Measurements from ENCODE around the gene SPON1. TPM values are rescaled to one million over a fixed set of nuclear protein-coding genes. Genes with fewer than 3 reads are reported as not detected.

SPON1 gene
- total RNA-seq, 2 donors from 2014 or later, result 4.8 to 7.3 TPM

DNA sequence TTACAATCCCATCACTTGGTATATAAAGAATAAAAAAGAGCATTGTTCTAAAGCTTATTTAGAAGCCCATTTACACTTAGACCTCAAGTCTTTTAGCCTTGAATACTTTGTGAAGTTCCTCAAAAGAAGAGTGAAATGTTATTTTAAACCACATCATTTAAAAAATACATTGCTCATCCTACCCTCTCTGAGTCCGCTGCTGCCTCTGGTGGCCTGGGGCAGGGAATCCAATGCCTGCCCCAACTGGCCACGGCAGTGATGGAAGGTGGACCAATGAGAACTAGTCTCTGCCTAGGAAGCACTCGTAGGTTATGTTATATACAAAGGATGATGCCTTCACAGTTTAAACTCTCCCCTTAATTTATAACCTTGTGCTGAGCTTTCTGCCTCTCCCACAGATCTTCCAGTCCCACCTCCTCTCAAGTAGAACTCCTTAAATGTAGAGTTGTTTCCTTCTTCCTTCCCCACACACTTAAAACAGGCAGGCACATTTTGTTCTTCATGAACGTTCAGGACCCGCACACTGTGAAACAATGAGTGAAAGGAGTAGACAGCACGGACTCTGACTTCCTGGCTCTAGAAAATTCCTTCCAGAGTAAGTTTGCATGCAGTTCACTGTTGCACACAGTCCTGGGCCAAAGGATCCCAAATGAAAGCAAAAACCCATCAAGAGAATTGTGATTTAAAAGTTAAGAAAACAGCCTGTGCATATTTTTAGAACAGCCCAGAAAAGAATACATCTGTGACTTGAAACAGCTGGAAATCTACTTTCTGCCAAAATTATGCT lies 228.7 kb downstream of the SPON1 start:
- Mint-ChIP-seq H3K27me3 (no peaks in the 10 kb centered on the region), H3K4me1 (no peaks in the 10 kb centered on the region), H3K36me3 (ENCODE audit: low read depth) (peaks cover 7% of the 10 kb centered on the region), H3K4me3 (no peak overlapping the region), H3K27ac (no peak overlapping the region)
- ATAC-seq, result no peak
- no peak for DNase-seq
- H3K9me3 ChIP-seq (ENCODE audit: control insufficient read depth, low read length, poor library complexity, severe bottlenecking), result no peaks in the 10 kb centered on the region

GRCh38 chr11:14193644-14194043 lies 231.1 kb downstream of the SPON1 start:
- Mint-ChIP-seq H3K36me3 (ENCODE audit: low read depth) (peaks cover 3% of the 10 kb centered on the region), H3K27ac (no peak overlapping the region), H3K4me1 (no peaks in the 10 kb centered on the region), H3K27me3 (no peaks in the 10 kb centered on the region), H3K4me3 (no peak overlapping the region)
- ATAC-seq (no peak), DNase-seq (no peak)
- H3K9me3 ChIP-seq (ENCODE audit: control insufficient read depth, low read length, poor library complexity, severe bottlenecking), result no peaks in the 10 kb centered on the region

- peaks cover 10% of the 10 kb centered on the region for H3K4me1 Mint-ChIP-seq
- H3K4me3 Mint-ChIP-seq, result peak overlapping the region; percentile 37
- no peak overlapping the region for H3K27ac Mint-ChIP-seq
- DNase-seq, result no peak
- H3K27me3 Mint-ChIP-seq, result no peaks in the 10 kb centered on the region
- no peaks in the 10 kb centered on the region for H3K9me3 ChIP-seq (ENCODE audit: control insufficient read depth, low read length, poor library complexity, severe bottlenecking)
- no peak for ATAC-seq
- H3K36me3 Mint-ChIP-seq (ENCODE audit: low read depth), result no peaks in the 10 kb centered on the region
These were observed 240.0 kb downstream of the SPON1 start for GRCh38 chr11:14202251-14203196.

DNA sequence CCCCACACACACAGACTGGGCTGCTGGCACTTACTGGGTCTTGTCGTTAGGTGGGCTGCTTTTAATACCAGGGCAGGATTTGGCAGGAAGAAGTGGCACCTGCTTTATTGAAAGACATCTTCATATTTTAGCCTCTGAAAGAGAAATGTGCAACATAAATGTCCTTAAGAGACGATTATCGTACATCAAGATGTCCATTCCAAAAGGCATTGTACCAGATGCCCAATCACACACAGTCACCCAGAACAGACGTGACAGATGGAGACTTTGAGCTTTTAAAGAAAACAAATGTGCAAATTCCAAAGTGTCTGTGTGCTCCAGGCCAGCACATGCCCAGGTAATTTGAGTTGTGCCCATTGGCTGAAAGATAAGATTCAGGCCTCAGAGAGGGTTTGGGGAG lies 240.8 kb downstream of the SPON1 start:
- no peaks in the 10 kb centered on the region for H3K9me3 ChIP-seq (ENCODE audit: control insufficient read depth, low read length, poor library complexity, severe bottlenecking)
- no peaks in the 10 kb centered on the region for H3K36me3 Mint-ChIP-seq (ENCODE audit: low read depth)
- ATAC-seq (no peak), DNase-seq (no peak)
- H3K27ac Mint-ChIP-seq, result no peak overlapping the region
- H3K4me3 Mint-ChIP-seq, result no peak overlapping the region
- no peaks in the 10 kb centered on the region for H3K27me3 Mint-ChIP-seq
- H3K4me1 Mint-ChIP-seq, result peaks cover 10% of the 10 kb centered on the region

- no peaks in the 10 kb centered on the region for H3K36me3 Mint-ChIP-seq (ENCODE audit: low read depth)
- no peak for ATAC-seq
- DNase-seq, result no peak
- no peak overlapping the region for H3K4me3 Mint-ChIP-seq
- H3K9me3 ChIP-seq (ENCODE audit: control insufficient read depth, low read length, poor library complexity, severe bottlenecking), result no peaks in the 10 kb centered on the region
- no peak overlapping the region for H3K27ac Mint-ChIP-seq
- H3K4me1 Mint-ChIP-seq, result no peaks in the 10 kb centered on the region
- H3K27me3 Mint-ChIP-seq, result no peaks in the 10 kb centered on the region
These were observed 250.5 kb downstream of the SPON1 start for GRCh38 chr11:14212986-14213385.

DNA sequence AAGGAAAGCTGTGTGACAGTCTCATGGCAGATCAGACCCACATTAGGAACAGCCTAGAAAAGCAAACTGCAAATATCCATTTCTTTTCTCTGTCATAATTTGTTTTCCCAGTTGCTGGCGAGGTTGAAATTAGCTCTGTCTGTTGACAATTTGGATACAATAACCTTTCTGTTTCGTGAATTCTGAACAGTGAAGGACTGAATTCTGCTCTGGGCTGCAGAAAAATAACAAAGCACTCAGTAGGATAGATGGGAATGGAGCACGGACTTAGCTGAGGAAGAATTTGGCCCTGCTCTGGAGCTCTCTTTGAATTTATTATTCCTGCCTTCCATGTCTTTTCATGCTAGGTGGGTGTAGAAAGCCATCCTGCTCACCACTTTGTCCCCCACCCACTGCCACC lies 256.2 kb downstream of the SPON1 start:
- ATAC-seq (no peak), DNase-seq (no peak)
- Mint-ChIP-seq H3K4me3 (no peak overlapping the region), H3K27me3 (no peaks in the 10 kb centered on the region), H3K27ac (no peak overlapping the region), H3K36me3 (ENCODE audit: low read depth) (no peaks in the 10 kb centered on the region), H3K4me1 (peaks cover 2% of the 10 kb centered on the region)
- H3K9me3 ChIP-seq (ENCODE audit: control insufficient read depth, low read length, poor library complexity, severe bottlenecking), result no peaks in the 10 kb centered on the region

DNA sequence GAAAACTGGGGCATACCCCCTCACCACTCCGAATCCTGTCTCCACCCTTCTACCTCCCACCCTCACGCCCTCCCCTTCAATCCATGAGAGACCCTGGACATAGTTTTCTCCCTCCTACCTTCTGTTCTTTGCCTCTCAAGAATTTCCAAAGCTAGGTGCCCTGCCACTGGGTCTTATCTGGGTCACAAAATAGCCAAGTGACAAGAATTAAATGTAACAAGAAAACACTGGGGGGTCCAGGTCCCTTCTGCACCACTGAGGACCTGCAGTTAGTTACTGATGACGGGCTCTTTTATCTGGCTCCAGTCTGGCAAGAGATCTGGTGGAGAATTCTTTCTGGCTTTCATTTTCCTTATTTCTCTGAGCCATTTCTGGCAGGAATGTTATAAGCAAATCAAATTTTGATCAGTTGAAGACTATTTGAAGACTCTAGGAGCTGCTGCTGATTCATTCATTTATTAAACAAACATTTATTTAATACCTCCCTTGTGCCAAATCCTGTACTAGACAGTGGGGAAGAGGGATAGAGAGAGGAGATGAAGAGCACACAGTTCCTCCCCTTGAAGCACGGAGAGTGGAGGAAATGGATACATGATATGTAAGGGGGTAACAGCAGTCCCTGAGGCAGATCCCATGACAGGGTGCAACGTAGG lies 261.2 kb downstream of the SPON1 start:
- DNase-seq, result no peak
- H3K9me3 ChIP-seq (ENCODE audit: control insufficient read depth, low read length, poor library complexity, severe bottlenecking), result no peaks in the 10 kb centered on the region
- Mint-ChIP-seq H3K4me1 (peaks cover 6% of the 10 kb centered on the region), H3K36me3 (ENCODE audit: low read depth) (no peaks in the 10 kb centered on the region), H3K4me3 (no peak overlapping the region), H3K27me3 (no peaks in the 10 kb centered on the region), H3K27ac (no peak overlapping the region)
- ATAC-seq, result no peak

GRCh38 chr11:14224395-14224794 lies 261.9 kb downstream of the SPON1 start:
- H3K27me3 Mint-ChIP-seq, result no peaks in the 10 kb centered on the region
- DNase-seq (no peak), ATAC-seq (no peak)
- no peaks in the 10 kb centered on the region for H3K36me3 Mint-ChIP-seq (ENCODE audit: low read depth)
- H3K4me1 Mint-ChIP-seq, result peaks cover 7% of the 10 kb centered on the region
- H3K9me3 ChIP-seq (ENCODE audit: control insufficient read depth, low read length, poor library complexity, severe bottlenecking), result no peaks in the 10 kb centered on the region
- no peak overlapping the region for H3K27ac Mint-ChIP-seq
- no peak overlapping the region for H3K4me3 Mint-ChIP-seq

- no peaks in the 10 kb centered on the region for H3K27me3 Mint-ChIP-seq
- no peaks in the 10 kb centered on the region for H3K9me3 ChIP-seq (ENCODE audit: control insufficient read depth, low read length, poor library complexity, severe bottlenecking)
- DNase-seq, result no peak
- ATAC-seq, result no peak
- no peak overlapping the region for H3K27ac Mint-ChIP-seq
- H3K4me3 Mint-ChIP-seq, result no peak overlapping the region
- H3K36me3 Mint-ChIP-seq (ENCODE audit: low read depth), result no peaks in the 10 kb centered on the region
- H3K4me1 Mint-ChIP-seq, result peaks cover 9% of the 10 kb centered on the region
These were observed 263.1 kb downstream of the SPON1 start for GRCh38 chr11:14225666-14226065.

GRCh38 chr11:14228356-14228755 lies 265.8 kb downstream of the SPON1 start:
- Mint-ChIP-seq H3K27ac (no peak overlapping the region), H3K36me3 (ENCODE audit: low read depth) (peaks cover 7% of the 10 kb centered on the region), H3K27me3 (no peaks in the 10 kb centered on the region), H3K4me3 (no peak overlapping the region), H3K4me1 (peaks cover 13% of the 10 kb centered on the region)
- DNase-seq, result no peak
- H3K9me3 ChIP-seq (ENCODE audit: control insufficient read depth, low read length, poor library complexity, severe bottlenecking), result no peaks in the 10 kb centered on the region
- no peak for ATAC-seq

DNA sequence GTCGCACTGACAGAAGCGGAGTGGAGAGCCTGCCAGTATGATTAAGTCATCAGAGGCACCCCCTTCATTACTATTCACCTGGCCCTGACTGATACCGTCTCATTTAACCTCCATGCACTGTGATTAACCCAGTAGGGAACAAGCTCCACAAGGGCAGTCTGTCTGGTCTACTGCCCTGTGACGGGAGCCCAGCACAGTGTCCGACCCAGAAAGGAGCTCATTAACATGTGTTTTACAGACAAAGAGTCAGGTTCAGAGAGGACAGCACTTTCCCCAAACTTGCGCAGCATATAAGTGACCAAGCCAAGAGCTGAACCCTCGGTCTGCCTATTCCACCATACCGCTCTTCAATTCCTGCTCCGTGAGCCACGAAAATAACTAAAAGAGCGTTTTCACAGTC lies 266.9 kb downstream of the SPON1 start:
- DNase-seq (no peak), ATAC-seq (no peak)
- Mint-ChIP-seq H3K36me3 (ENCODE audit: low read depth) (peaks cover 7% of the 10 kb centered on the region), H3K27me3 (no peaks in the 10 kb centered on the region), H3K4me1 (peaks cover 7% of the 10 kb centered on the region), H3K27ac (no peak overlapping the region), H3K4me3 (no peak overlapping the region)
- no peaks in the 10 kb centered on the region for H3K9me3 ChIP-seq (ENCODE audit: control insufficient read depth, low read length, poor library complexity, severe bottlenecking)

GRCh38 chr11:14230407-14230806 lies 267.9 kb downstream of the SPON1 start:
- no peak overlapping the region for H3K4me3 Mint-ChIP-seq
- DNase-seq, result no peak
- no peak for ATAC-seq
- H3K27me3 Mint-ChIP-seq, result no peaks in the 10 kb centered on the region
- H3K27ac Mint-ChIP-seq, result no peak overlapping the region
- H3K36me3 Mint-ChIP-seq (ENCODE audit: low read depth), result peaks cover 9% of the 10 kb centered on the region
- H3K9me3 ChIP-seq (ENCODE audit: control insufficient read depth, low read length, poor library complexity, severe bottlenecking), result no peaks in the 10 kb centered on the region
- peaks cover 11% of the 10 kb centered on the region for H3K4me1 Mint-ChIP-seq

DNA sequence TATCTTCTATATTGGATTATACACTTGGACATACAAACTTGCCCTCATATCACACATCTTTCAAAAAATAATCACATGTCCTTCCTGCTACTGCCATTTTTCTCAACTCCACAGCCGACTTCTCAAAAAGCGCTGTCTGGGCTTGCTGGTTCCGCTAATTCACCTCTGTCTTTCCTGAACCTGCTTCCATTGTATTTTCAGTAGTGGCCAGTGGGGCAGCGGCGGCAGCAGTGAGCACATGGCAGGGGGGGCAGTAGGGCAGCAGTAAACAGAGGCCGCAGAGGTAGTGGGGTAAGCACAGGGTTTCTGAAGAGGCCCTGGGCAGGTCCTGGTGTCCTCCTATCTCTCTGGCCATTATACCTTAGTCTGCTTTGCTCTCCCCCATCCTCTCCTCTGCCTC lies 270.1 kb downstream of the SPON1 start:
- H3K9me3 ChIP-seq (ENCODE audit: control insufficient read depth, low read length, poor library complexity, severe bottlenecking), result no peaks in the 10 kb centered on the region
- Mint-ChIP-seq H3K4me1 (peaks cover 30% of the 10 kb centered on the region), H3K27ac (no peak overlapping the region), H3K36me3 (ENCODE audit: low read depth) (peaks cover 12% of the 10 kb centered on the region), H3K4me3 (no peak overlapping the region), H3K27me3 (no peaks in the 10 kb centered on the region)
- ATAC-seq (no peak), DNase-seq (no peak)
